Measurements from ENCODE around the gene MEGF11.

MEGF11 gene

DNA sequence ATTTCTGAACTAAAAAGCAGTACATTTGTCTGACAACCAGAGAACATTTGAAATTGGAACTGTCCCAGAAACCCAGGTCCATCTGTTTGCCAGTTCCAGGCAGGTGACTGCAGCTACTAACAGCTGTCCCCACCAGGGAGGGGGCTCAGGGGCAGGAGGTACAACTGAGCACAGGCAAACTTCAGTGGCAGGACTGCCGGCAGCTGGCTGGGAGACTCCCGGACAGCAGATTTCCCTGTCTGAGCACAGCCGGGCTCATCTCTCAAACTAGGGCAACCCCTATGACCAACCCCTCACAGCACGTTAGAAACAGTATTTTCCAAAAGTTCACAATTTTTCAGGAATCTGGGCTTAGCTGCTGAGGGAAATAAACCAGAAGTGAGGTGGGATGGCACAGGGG is 88.8 kb downstream of the MEGF11 start:
- DNase-seq (ENCODE audit: low read depth) = no peak
- H3K4me3 ChIP-seq (ENCODE audit: low read depth, low read length) = no peak overlapping the region
- TF ChIP-seq, protein P1, sequence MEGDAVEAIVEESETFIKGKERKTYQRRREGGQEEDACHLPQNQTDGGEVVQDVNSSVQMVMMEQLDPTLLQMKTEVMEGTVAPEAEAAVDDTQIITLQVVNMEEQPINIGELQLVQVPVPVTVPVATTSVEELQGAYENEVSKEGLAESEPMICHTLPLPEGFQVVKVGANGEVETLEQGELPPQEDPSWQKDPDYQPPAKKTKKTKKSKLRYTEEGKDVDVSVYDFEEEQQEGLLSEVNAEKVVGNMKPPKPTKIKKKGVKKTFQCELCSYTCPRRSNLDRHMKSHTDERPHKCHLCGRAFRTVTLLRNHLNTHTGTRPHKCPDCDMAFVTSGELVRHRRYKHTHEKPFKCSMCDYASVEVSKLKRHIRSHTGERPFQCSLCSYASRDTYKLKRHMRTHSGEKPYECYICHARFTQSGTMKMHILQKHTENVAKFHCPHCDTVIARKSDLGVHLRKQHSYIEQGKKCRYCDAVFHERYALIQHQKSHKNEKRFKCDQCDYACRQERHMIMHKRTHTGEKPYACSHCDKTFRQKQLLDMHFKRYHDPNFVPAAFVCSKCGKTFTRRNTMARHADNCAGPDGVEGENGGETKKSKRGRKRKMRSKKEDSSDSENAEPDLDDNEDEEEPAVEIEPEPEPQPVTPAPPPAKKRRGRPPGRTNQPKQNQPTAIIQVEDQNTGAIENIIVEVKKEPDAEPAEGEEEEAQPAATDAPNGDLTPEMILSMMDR (conservative IDR thresholded peaks at IDR 0.05; ENCODE audit: low read depth, low read length) = no peak

DNA sequence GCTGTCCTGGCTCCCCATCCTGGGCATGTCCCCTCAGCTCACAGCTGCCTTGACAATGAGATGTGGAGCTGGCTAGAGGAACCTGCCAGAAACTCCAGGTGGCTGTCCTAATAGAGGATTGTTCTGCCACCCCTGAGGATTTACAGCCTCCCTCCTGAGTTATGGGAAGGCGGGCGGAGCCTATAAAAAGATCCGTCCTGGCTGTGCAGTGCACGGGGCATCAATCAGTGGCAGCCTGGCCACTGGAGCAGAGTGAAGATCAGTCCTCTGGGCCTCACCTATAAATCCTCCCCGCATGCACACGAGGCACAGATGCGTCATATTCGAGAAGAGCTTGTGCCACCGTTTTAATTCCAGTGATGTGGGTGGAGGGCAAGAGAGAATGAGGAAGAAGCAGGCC is 90.0 kb downstream of the MEGF11 start:
- TF ChIP-seq, protein P1 (conservative IDR thresholded peaks at IDR 0.05; ENCODE audit: low read depth, low read length) = no peak
- H3K4me3 ChIP-seq (ENCODE audit: low read depth, low read length) = no peak overlapping the region
- DNase-seq (ENCODE audit: low read depth) = no peak

DNA sequence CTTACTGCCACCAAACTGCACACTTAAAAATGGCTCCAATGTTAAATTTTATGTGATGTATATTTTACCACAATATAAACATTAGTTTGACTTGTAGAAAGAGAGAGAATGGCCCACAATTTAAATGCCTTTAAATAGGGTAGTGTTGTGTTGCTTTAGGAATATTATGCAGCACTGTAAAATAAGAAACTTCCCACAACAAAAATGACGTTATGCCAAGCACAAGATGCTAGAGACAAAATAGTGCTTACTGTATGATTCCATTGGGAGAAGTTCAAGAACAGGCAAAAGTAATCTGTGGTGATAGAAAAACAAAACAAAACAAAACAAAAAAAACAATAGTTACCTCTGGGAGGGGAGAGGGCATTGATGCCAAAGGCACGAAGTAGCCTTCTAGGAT is 91.3 kb downstream of the MEGF11 start:
- TF ChIP-seq, protein P1 (conservative IDR thresholded peaks at IDR 0.05; ENCODE audit: low read depth, low read length) = no peak
- no peak overlapping the region for H3K4me3 ChIP-seq (ENCODE audit: low read depth, low read length)

DNA sequence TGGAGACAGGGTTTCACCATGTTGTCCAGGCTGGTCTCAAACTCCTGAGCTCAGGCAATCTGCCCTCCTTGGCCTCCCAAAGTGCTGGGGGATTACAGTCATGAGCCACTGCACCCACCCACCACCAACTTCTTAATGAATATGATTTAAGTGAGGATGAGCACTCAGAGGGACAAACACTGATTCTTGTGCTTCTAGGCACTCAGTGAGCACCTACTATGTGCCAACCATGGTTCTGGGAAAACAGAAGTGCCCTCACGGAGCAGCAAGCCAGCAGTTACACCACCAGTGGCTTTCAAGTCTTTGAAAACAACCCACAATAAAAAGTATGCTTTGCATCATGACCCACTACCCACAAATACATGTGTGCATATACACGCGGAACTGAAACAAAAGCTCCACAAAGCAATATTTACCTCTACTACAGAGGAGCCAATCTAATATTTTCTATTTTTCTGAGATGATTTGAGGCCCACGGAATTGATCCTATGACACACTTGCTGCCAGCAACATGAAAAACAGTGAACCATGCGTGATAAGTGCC is 91.9 kb downstream of the MEGF11 start:
- no peak overlapping the region for H3K4me3 ChIP-seq (ENCODE audit: low read depth, low read length)
- TF ChIP-seq, protein P1 (conservative IDR thresholded peaks at IDR 0.05; ENCODE audit: low read depth, low read length) = no peak
- no peak for DNase-seq (ENCODE audit: low read depth)

More for the DNA sequence above, 91.3 kb downstream of the MEGF11 start:
- DNase-seq (ENCODE audit: low read depth) = no peak

DNA sequence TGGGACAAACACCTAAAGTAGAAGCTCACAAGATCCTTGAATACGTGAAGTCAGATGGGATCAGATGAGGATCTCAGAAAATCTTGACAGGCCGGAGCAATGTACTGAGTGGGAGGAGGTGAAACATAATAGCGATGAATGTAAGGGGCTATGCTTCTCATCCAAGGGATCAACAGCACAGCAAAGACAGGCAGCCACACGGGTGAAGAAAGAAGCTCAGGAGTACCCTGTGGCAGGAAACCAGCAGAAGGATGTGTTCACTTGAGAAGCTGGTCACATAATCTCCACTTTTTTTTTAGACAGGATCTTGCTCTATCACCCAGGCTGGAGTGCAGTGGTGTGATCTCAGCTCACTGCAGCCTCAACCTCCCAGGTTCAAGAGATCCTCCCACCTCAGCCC is 92.4 kb downstream of the MEGF11 start:
- H3K4me3 ChIP-seq (ENCODE audit: low read depth, low read length) = no peak overlapping the region
- DNase-seq (ENCODE audit: low read depth) = no peak
- TF ChIP-seq, protein P1 (conservative IDR thresholded peaks at IDR 0.05; ENCODE audit: low read depth, low read length) = no peak

DNA sequence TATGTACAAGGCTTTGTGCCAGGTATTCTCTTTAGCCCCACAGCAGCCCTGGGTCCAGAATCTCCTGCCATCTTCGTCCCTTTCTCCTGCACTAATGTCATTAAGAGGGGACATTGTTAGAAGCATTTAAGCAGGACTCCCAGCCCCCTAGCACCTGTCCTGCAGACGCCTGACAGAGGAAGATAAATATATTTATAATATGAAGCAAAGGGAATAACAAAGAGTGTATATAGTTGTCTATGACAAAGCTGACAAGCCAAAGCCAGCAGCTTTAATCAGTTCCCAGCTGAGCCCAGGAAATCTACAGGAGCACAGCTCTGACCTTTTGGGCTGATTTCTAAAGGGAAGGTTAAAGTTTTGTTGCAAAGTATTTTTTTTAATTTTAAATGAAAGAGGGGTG is 96.0 kb downstream of the MEGF11 start:
- TF ChIP-seq, protein P1 (conservative IDR thresholded peaks at IDR 0.05; ENCODE audit: low read depth, low read length) = no peak
- H3K4me3 ChIP-seq (ENCODE audit: low read depth, low read length) = no peak overlapping the region
- DNase-seq (ENCODE audit: low read depth) = no peak

DNA sequence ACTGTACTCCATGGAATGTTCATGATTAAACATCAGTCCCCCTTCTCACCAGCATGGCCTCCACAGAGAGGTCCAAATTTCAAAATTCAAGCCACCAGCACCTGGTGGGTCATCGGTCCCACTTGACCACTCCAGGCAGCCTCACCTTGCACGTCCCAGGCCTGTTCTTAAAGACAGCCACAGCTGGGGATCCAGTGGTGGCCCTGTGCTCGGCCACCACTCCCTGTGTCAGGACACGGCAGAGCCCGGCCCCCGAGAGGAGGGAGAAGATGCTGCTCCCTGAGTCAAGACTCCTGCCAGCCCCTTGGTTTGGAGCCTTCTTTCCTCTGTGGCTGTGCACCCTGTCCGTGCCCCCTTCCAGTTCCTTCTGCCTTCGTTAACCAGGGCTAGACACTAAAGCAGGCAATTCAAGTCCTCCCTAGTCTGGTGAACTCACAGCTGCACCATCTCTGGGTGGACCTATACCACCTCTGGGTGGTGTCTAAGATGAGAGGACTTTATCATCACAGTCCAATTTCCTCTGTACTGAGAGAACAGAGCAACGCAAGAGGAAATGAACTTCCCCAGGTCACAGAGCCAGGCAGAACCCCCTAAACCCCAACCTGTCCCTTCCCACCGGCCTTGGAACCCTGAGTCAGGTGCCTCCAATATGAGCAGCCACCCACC is 97.1 kb downstream of the MEGF11 start:
- DNase-seq (ENCODE audit: low read depth) = no peak
- TF ChIP-seq, protein P1 (conservative IDR thresholded peaks at IDR 0.05; ENCODE audit: low read depth, low read length) = no peak
- H3K4me3 ChIP-seq (ENCODE audit: low read depth, low read length) = no peak overlapping the region

Data from choroid plexus epithelial cell (primary cell).